GM12873 (cell line): ENCODE data around the gene MEN1.
A peak's percentile ranks its signal among the peaks of the same experiment; 100 is the strongest.

Experiments
- TF ChIP-seq, protein P1 (sequence below): IDR thresholded peaks from 2 replicates; pipeline ENCODE4 v1.5.1; 2012; ENCODE audit warnings: low read depth, mild to moderate bottlenecking, moderate library complexity, low read length, control low read depth; ENCODE audit not compliant: insufficient read depth; ENCODE audit errors: missing control alignments

MEN1 gene

DNA sequence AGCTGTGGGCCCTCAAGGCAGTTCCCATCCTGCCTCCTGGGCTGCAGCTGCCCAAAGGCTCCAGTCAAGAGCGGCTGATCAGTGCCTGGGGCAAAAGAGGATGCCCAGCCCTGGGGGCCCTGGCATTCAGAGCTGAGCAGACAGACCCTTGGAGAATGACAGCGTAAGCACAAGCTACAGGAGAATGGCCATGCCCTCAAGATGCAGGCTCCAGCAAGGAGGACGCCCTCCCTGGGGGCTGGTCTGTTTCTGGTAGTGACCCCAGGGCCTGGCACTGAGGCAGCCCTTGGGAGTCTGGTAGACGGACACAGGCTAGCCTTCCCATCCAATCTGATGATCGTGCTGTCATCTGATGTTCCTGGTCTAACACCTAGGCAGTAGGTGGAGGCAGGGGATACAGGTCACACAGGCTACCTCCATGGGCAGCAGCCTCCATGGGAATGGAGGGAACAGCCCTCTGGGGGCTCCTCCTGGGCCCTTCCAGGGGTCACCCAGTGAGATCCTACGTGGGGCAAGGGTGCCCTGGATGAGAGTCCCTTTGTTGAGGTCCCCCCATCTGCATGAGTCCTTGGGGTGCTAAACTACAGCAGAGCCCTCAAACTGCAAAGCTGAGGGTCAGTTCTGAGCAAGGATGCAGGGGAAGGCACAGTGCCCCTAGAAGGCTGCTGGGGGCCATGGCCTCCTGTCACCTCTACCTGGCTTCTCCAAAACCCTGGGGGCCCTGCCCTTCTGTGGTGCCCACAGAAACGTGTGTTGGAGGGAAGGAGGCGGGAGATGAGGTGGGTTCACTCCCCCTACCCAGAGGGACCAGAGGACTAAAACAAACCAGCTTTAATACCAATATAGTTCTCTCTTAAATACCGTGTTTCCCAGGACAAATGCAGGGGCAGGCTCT lies 21.8 kb downstream of the MEN1 start:
- TF ChIP-seq, protein P1, sequence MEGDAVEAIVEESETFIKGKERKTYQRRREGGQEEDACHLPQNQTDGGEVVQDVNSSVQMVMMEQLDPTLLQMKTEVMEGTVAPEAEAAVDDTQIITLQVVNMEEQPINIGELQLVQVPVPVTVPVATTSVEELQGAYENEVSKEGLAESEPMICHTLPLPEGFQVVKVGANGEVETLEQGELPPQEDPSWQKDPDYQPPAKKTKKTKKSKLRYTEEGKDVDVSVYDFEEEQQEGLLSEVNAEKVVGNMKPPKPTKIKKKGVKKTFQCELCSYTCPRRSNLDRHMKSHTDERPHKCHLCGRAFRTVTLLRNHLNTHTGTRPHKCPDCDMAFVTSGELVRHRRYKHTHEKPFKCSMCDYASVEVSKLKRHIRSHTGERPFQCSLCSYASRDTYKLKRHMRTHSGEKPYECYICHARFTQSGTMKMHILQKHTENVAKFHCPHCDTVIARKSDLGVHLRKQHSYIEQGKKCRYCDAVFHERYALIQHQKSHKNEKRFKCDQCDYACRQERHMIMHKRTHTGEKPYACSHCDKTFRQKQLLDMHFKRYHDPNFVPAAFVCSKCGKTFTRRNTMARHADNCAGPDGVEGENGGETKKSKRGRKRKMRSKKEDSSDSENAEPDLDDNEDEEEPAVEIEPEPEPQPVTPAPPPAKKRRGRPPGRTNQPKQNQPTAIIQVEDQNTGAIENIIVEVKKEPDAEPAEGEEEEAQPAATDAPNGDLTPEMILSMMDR, result no peak

DNA sequence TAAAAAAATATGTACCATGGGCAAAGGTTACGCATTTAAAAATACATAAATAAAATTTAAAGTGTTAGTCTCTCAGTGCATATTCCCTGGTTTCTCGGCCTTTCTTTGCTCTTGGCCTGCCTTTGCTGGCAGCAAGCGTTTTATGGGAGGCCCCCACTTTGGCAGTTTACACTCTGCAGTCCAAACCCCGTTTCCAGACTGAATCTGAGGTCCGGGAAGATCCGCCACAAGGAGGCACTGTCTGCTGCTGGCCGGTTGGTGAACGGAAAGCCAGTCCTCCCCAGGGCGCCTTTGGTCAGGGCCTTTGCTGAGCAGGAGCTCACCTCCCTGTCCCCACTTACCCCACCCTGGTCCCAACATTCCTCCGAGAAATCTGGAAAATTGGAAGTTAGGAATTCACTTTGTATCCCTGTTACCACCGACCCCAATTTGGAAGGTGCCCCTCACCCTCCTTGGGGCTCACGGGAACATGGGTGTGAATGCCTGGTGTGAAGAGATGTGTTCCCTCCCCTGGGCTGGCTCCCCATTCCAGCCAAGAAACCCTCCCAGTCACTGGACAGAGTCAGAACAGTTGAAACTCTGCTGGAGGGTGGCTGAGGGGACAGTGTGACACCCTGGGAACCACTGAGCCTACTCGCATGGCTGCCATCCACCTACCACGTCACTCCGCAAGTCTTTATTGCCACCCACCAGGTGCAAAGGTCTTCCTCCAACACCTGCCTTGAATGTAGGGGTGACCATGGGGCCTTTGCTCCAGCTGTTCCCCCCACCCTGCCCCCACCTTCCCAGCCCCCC lies 22.6 kb downstream of the MEN1 start:
- TF ChIP-seq, protein P1, result peak; percentile 79

DNA sequence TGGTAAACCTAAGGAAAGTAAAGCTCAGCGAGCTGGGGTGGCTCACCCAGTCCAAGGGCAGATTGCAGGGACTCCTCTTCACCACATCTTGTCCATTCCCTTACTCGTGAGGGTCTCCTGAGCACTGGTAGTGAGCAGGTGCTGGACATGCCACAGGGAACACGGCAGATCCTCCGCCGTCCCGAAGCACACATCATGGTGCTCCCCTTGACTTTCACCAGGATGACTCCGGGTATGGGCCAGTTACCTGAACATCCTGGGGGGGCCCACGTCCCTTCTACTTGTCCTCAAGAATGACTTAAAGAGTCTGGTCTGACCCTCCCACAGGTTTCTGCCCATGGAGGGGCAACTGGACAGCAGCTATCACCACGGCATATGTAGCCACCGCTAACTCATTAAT lies 24.0 kb downstream of the MEN1 start:
- TF ChIP-seq, protein P1, result no peak

DNA sequence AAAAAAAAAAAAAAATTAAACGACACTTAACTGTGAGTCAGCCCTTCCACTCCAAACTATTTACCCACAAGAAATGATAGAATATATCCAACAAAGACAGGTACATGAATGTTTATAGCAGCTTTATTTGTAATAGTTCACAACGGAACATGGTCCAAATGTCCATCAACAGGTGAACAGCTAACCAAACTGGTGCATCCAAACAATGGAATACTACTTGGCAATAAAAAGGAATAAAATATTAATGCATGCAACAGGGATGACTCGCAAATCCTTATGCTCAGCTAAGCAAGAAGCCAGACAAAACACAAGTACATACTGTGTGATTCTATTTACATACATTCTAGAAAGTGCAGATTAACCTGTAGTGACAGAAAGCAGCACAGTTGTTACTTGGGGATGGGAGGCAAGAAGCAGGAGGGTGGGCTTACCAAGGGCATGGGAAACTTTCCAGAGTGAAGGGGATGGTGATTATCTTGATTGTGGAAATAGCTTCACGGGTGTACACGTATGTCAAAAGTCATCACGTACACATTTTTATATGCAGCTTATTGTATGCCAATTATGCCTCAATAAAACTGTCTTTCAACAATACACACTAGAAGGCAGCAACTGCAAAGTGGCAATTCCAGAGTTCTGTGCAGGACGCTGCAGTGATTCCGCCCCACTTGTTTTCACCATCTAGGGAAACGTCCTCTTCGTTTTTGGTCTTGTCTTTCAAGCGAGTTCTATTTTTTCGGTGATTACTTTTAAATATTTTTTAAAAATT lies 25.4 kb downstream of the MEN1 start:
- TF ChIP-seq, protein P1, result no peak

DNA sequence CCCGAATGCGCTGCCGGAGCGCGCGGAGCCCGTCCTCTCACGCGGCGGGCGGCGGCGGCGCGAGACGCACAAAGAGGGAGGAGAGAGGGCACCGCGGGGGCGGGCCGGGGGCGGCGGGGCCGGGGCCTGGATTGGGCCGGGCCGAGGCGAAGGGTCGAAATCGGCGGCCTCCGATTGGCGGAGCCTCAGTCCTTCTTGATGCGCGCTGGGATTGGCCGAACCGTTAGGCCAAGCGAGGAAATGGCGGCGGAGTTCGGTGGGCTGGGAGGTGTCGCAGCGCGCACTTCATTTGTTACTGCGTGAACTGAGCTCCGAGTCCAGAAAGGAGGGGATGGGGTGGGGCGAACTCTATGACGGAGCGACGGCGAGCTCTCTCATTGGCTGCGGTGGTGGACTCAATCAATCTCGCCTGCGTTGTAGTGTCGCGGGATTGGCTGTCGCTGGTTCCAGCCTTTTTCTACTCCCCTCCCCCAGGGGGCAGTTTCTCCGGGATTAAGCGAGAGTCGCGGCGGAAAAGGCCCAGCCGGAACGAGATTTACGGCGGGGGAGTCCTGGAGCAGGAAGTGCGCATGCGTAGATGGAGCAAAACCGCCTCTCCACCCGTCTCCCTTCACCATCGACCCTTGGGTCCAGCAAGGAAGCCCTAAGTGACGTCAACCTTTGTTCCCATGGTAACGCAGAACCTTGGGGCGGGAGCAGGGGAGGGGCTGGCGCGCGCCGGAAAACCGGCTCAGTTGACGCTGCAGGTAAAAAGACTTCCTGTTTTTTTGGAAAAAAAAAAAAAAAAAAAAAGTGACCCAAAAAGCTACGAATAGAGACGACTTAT lies 31.7 kb downstream of the MEN1 start, which contains the start of gene SF1:
TSS of gene SF1 (minus strand) at position 70 of the 826 bp plus-strand sequence. CDS start 150 bp downstream, outside the sequence.
- TF ChIP-seq, protein P1, result no peak

DNA sequence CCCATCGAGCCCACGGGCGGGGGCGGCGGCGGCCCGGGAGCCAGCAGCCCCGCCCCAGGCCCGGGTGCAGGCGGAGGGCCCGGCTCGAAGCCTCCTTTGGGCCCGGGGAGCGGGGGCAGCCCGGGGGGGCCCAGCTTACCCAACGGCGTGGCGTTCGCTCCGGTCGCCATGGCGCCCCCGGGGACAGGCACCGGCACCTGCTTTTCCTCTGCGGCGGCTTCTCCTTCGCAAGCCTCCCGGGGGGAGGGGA lies 32.2 kb downstream of the MEN1 start:
- TF ChIP-seq, protein P1, result no peak
